Measurements from ENCODE around the gene FKBP1A.

GRCh38 chr20:1426231-1426849 lies 33.5 kb upstream of the FKBP1A start:
- TF ChIP-seq CTCF (IDR thresholded peaks at IDR 0.05) (no peak), POLR2A (IDR thresholded peaks at IDR 0.05) (no peak)
